Amygdala (tissue), 56 donors: Measurements from ENCODE around the gene GALNT11.

ENCODE experiments used
- DNase-seq, 56 donors: peaks; one replicate each; lab custom pipeline; 2025; lab: John Stamatoyannopoulos, UW

The GALNT11 gene

GRCh38 chr7:152106990-152107389 is 81.5 kb downstream of the GALNT11 start:
- DNase-seq: no peak

DNA sequence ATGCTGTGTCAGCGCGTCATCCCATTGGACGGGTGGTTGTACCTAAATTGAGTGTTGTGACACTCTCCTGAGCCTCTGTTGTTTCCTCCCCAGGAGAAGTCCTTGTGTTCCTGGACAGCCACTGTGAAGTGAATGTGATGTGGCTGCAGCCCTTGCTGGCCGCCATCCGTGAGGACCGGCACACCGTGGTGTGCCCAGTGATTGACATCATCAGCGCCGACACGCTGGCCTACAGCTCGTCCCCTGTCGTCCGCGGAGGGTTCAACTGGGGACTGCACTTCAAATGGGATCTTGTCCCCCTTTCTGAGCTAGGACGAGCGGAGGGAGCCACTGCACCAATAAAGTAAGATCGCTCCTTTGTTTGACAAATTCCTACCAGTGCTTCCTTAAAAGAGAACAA is 82.5 kb downstream of the GALNT11 start:
- DNase-seq: no peak

- DNase-seq: no peak
These were observed 82.9 kb downstream of the GALNT11 start for GRCh38 chr7:152108359-152108758.

DNA sequence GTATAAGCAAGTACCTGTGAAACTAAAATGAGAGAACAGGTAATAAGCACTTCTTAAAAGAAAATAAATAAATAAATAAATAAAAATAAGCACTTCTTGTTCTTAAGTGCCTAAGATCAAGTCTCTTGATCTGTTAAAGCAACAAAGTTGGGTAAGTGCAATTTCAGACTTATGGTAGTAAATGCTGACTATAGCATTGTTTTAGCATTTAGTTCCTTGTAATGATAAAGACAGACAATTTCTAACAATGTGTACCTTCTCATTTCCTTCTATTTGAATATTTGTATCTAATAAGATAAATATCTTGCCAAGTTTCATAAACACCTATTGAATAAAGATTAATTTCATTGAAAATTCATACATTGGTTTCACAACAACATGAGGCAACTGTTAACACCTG is 87.4 kb downstream of the GALNT11 start:
- DNase-seq: no peak

DNA sequence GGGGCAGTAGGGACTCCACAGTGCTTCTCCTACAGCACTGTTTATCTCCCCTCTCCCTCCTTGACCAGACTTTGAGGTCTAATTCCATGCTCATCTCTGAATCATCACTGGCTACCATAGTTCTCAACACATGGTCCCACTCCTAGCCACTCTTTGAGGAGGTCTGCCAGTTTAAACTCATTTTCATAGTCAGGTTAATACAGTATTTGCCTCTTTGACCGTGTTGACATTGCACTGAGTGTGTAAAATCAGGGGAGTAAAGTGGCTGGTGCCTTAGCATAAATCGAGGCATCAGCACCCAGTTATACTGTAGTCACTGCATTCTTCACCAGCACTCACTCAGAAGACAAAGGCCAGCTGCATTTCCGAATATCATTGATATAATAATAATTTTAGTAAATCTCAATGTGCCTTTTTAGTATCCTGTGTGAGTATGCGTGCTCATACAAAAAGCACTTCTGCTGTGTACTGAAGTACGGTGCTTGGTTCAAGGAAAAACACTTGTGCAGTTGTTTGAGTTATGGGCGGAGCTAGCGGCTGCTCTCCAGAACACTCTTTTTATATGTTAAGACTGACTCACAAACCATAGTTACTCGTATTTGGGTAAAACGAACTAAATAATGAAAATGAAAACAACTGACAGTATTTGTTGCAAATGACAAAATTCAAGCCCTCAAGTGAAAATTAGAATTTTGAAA is 89.7 kb downstream of the GALNT11 start:
- DNase-seq: no peak

GRCh38 chr7:152117356-152117755 is 91.9 kb downstream of the GALNT11 start:
- DNase-seq: no peak

- no peak for DNase-seq
These were observed 94.7 kb downstream of the GALNT11 start for GRCh38 chr7:152120210-152120609.

DNA sequence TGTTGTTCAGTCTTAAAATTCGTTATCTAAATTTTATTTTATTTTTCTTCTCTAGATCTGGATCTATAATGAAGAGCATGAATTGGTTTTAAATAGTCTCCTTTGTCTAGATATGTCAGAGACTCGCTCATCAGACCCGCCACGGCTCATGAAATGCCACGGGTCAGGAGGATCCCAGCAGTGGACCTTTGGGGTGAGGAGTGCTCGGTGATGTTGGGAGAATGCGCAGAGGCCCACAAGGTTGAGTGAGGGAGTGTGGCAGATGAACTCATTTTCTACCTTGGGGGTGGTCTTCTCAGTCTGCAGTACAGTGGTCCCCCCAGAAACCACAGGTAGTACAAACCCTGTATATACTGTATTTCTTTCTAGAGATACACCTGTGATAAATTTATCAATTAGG is 95.3 kb downstream of the GALNT11 start:
- no peak for DNase-seq

- no peak for DNase-seq
These were observed 96.0 kb downstream of the GALNT11 start for GRCh38 chr7:152121432-152121831.

- no peak for DNase-seq
These were observed 97.1 kb downstream of the GALNT11 start for GRCh38 chr7:152122540-152122939.

DNA sequence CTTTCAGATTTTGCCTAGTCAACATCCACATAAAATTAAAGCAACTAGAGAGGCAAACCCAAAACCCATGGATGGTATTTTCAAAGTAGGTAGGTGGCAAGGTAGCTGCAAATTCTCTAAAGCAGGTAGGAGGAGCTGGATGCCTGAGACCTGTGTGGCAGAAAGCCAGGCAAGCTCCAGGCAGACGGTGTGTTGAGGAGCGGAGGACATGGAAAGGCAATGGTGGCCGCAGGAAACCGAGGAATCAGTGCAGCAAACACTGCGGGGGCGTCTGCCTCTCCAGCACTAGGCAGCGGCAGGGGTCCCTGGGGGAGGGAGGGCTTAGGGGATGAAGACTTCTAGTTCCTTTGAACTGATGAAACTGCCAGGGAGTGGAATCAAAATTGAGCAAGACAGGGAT is 101.3 kb downstream of the GALNT11 start:
- no peak for DNase-seq

DNA sequence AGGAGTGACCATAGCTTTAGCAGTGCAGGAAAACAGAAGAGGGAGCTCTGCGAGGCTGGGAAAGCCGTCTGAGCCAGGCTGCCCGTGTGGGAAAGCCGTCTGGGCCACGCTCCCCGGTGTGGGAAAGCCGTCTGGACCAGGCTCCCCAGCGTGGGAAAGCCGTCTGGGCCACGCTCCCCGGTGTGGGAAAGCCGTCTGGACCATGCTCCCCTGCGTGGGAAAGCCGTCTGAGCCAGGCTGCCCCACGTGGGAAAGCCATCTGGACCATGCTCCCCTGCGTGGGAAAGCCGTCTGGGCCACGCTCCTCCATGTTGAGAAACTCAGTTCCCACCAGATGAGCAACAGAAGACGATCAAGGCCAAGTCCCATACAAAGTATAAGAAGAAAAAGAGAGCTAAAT is 101.8 kb downstream of the GALNT11 start:
- no peak for DNase-seq

- DNase-seq: no peak
These were observed 102.8 kb downstream of the GALNT11 start for GRCh38 chr7:152128252-152128651.

DNA sequence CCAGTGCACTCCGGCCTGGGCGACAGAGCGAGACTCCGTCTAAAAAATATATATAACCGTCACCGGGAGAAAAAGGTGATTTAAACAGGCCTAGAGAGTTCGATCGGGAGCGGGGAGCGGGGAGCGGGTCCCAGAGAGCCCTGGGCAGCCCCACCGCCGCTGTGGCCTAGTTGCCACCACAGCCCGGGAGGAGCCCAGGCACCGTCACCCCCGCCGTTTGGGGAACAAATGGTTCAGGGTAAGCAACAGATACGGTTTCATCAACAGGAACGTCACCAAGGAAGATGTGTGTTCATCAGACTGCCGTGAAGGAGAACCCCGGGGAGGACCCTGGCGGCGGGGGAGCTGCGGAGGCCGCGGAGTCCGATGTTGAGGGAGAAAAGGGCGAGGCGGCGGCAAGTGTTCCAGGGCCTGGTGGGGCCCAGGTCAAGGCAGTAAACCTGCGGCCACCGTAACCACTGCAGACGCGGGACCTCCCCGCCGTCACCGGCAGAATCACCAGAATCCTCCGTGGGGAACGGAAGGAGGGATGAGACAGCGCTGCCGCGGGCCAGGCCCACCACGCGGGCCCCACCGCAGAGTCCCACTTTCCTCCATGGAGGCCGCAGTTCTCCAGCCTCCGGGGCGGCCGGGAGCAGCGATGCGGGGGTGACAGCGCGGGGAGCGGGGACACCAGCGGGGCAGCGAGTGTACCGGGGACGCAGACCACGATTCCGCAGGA is 103.4 kb downstream of the GALNT11 start:
- DNase-seq: no peak

DNA sequence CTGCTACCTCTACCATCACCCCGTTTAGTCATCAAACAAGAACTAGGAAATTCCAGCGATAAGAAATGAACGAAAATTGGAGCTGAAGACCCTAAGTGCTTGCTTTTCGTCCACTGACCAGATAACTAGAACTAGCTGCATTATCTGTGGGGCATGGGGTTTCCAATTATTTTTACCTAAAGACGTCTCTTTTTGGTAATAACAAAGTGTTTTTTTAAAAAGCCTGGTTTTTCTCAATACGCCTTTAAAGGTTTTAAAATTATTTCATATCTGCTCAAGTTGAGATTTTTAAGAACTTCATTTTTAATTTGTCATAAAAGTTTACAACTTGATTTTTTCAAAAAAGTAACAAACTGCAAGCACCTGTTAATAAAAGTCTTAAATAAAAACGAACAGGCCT is 104.2 kb downstream of the GALNT11 start:
- no peak for DNase-seq

DNA sequence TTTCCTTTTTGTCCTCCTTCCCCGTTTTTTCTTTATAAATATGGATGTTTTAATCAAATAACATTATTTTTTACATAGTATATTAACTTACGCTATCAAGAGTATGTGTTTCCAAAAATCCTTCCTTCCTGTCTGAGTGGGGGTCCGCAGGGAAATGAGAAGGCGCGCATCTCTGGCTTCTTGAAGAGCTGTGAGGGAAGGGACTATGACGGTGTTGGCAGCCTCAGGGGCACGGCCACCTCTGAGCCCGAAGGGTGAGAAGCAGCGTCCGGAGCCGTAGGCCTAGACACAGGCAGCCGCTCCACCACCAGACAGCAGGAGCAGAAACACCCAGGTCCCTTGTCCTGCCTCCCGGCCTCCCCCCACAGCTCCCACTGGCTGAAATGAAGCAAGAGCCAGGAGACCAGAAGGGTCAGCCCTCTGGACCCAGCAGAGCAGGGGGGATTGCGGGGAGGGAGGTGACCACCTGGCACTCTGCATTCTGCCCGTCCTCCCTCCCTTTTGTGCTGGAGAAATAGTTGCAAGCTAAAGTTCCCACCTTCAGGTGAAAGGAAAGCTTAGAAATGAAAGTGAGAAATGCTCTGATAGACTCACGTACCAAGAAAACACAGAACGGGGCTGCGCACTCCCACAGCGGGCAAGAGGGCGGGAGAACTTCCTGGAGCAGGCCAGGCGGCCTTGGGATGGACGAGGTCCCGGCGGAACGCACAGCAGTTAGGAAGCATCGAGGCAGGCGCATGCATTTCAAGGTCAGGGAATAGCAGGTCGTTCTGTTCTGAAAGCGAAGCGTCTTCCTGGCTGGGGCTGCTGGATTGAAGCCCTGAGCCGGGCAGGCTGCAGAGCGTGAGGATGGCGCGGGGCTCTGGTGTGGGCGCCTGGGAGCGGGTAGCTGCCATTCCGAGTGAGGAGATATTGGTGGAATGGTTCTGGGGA is 105.5 kb downstream of the GALNT11 start:
- no peak for DNase-seq

DNA sequence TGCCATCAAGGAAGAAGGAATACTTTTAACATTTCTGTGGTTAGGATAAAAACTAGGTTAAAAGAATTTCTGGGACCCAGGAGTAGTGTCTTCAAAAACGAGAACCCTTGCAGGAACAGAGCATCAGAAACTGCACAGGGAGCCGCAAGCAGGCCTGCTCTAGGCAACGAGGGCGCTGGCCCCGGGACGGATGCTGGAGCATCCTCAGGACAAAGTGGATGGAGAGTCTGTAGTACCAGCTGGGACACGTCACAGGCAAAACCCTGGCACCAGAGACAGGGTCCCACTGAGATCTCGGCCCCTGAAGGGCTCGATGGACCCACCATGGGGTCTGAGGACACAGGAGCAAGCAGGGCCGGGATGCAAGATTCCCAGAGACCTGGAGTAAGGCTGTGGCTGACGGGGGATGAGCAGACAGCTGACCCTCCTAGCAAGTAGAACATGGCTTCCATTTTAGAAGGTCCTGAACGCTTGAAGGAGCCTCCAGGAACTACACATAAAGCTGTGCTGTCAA is 106.6 kb downstream of the GALNT11 start:
- no peak for DNase-seq

DNA sequence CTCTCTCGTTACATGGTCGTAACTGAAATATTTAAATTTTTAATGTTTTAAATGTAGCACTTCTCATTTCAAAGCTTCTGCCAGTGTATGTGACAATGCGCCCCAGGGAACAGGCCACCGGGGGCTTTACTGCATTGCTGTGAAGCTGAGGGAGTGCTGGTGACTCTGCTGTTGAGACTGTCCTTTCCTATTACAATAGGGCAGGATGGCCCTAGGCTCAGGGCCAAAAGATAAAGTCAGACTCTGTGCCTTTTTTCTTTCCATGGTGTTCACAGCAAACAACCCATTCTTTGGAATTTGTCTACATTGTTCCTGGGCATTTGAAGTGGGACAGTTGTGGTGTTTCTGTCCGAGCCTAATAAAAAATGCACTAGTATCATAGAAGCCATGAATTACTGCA is 107.3 kb downstream of the GALNT11 start:
- DNase-seq: no peak

- no peak for DNase-seq
These were observed 108.3 kb downstream of the GALNT11 start for GRCh38 chr7:152133804-152134203.

DNA sequence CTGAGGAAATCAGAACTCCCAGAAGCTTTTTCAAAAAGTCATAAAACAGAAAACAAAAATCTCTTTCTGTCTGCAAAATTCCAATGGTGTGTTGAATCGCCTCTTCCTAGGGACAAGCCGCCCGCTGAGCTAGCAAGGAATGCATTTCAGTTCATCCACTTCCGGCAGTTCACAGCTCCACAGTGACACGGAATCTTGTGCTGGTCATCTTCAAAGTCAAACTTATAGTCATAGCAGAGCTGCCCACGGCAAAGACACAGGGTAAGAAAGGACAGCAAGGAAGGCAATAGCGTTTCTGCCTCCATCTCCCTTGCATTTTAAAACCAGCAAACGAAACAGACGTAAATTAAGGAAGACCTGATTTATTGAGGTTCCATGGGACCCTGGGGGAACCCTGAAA is 111.2 kb downstream of the GALNT11 start:
- peak in 1 of 56 donors; percentile 19 for DNase-seq

DNA sequence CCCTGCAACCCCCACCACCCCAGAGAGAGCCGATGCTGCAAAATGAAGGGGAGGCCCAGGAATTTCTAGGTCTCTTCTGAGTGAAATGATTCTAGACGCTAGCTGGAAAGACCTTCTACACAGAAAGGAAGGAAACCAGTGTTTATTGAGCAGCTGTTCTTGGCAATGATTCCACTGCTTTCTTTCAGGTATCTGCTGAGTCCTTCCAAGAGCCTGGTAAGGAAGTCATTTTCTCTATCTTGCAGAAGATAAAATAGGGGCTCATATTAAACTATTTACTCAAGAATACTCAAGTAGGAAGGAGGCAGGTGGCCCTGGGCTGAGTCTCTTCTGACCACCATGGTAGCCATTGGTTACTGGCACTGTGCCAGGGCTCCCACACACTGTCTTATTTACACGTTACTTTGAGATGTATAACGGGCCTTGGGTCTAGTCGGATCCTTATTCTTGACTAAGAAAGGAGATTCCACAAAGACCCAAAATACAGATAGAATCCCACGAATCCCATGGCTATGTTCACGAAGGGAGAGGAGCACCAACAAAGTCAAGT is 112.1 kb downstream of the GALNT11 start:
- DNase-seq: peak in 1 of 56 donors; percentile 33
